OCI-LY7 (cell line): ENCODE results near the gene TRAF4. TPM values are rescaled to one million over a fixed set of nuclear protein-coding genes. Genes with fewer than 3 reads are reported as not detected.

Experiments
- BruUV-seq: library from RNA; stranded (reverse); fragments of 400-500 nt; replicated peaks from 2 replicates; lab custom pipeline; 2021; lab: Mats Ljungman, UMichigan
- CTCF ChIA-PET: fragments of 300-600 bp; sonication (Branson Sonifier 250); formaldehyde crosslinking; loops from one replicate; lab custom pipeline; 2022; ENCODE audit warnings: antibody characterized with exemption; ENCODE audit not compliant: unreplicated experiment; lab: Charles Lee
- POLR2A ChIA-PET: fragments of 300-600 bp; sonication (Branson Sonifier 250); formaldehyde crosslinking; loops from one replicate; lab custom pipeline; 2022; ENCODE audit warnings: antibody characterized with exemption; lab: Charles Lee
- DNase-seq: peaks from one replicate; pipeline ENCODE4 v3.0.0-alpha.2; 2015; ENCODE audit warnings: low spot score
- H2AFZ ChIP-seq: fragments of 200-600 bp; sonication (generic), shearing (Covaris generic); 2 replicates; pipeline ENCODE4 v1.6.1; 2014; ENCODE audit warnings: mild to moderate bottlenecking, antibody characterized with exemption, low read length, moderate library complexity
- H3K27ac ChIP-seq: fragments of 200-600 bp; sonication (generic); 2 replicates; pipeline ENCODE4 v1.5.1; 2014; ENCODE audit warnings: mixed run types, low read depth, mild to moderate bottlenecking, moderate library complexity, low read length, inconsistent platforms; ENCODE audit not compliant: poor library complexity, severe bottlenecking
- H3K36me3 ChIP-seq: fragments of 200-600 bp; sonication (generic); 2 replicates; pipeline ENCODE4 v1.6.1; 2014; ENCODE audit warnings: mild to moderate bottlenecking, antibody characterized with exemption, low read length, moderate library complexity, mixed read lengths; ENCODE audit not compliant: insufficient read depth
- H3K4me1 ChIP-seq: fragments of 200-600 bp; sonication (generic); 2 replicates; pipeline ENCODE4 v1.5.1; 2014; ENCODE audit warnings: mild to moderate bottlenecking, low read length; ENCODE audit not compliant: insufficient read depth, poor library complexity, severe bottlenecking
- H3K4me2 ChIP-seq: fragments of 200-600 bp; sonication (generic); 2 replicates; pipeline ENCODE4 v1.6.1; 2014; ENCODE audit warnings: mild to moderate bottlenecking, low read length
- H3K4me3 ChIP-seq: fragments of 200-600 bp; sonication (generic); 2 replicates; pipeline ENCODE4 v1.5.1; 2014; ENCODE audit warnings: mild to moderate bottlenecking, low read depth, low read length; ENCODE audit not compliant: poor library complexity, severe bottlenecking
- H3K79me2 ChIP-seq: fragments of 200-600 bp; sonication (generic); 2 replicates; pipeline ENCODE4 v1.6.1; 2016; ENCODE audit warnings: low read depth, mild to moderate bottlenecking, low read length, moderate library complexity, mixed read lengths; ENCODE audit not compliant: insufficient read depth
- H3K9me2 ChIP-seq: fragments of 200-600 bp; sonication (generic); 2 replicates; pipeline ENCODE4 v1.6.1; 2016; ENCODE audit warnings: mild to moderate bottlenecking, low read length, mixed read lengths; ENCODE audit not compliant: insufficient read depth
- H3K9me3 ChIP-seq: fragments of 200-600 bp; sonication (generic); 2 replicates; pipeline ENCODE4 v1.6.1; 2014; ENCODE audit warnings: mild to moderate bottlenecking, mixed run types, low read length, mixed read lengths
- H4K20me1 ChIP-seq: fragments of 200-600 bp; sonication (generic); 2 replicates; pipeline ENCODE4 v1.6.1; 2014; ENCODE audit warnings: mild to moderate bottlenecking, antibody characterized with exemption, low read length, moderate library complexity, mixed read lengths; ENCODE audit not compliant: insufficient read depth
- CTCF ChIP-seq: fragments of 200-600 bp; sonication (generic); conservative IDR thresholded peaks from 2 replicates; pipeline ENCODE4 v1.5.1; 2014; ENCODE audit warnings: mild to moderate bottlenecking, antibody characterized with exemption, low read length, moderate library complexity, mixed read lengths
- EZH2phosphoT487 ChIP-seq: fragments of 200-600 bp; sonication (generic); IDR thresholded peaks from 2 replicates; pipeline ENCODE4 v1.6.1; 2018; ENCODE audit warnings: low read depth, borderline replicate concordance, mild to moderate bottlenecking, mixed run types, antibody characterized with exemption, low read length, moderate library complexity, mixed read lengths
- intact Hi-C: fragments of 100-400 bp; cut with micrococcal nuclease; formaldehyde crosslinking; loops from one replicate; pipeline ENCODE4 v1.10.0; 2022; ENCODE audit not compliant: unreplicated experiment
- total RNA-seq, 2 experiments: library from RNA; depleted of rRNA in 1 of 2; stranded (reverse); fragments of >200 nt in 1 of 2; shearing (Covaris generic) in 1 of 2; gene quantifications; 2 replicates each; pipeline ENCODE4 v1.2.3, GENCODE V29; 2014 to 2022

Gene TRAF4
- total RNA-seq, 2 experiments from 2014 or later, result 105 to 123 TPM

GRCh38 chr17:28726226-28726626 lies 17.6 kb upstream of the TRAF4 start, which contains the start of gene TLCD1:
TLCD1 (minus strand) TSS chr17:28726233; CDS start chr17:28726097, 136 bp downstream.
- Histone ChIP-seq H4K20me1 (peaks cover 9% of the 10 kb centered on the region; the same call in 1 of the 2 replicates), H3K9me3 (no peaks in the 10 kb centered on the region), H3K27ac (peak within 1 kb of the TSS; percentile 94), H3K9me2 (no peaks in the 10 kb centered on the region), H3K79me2 (peaks cover 21% of the 10 kb centered on the region), H2AFZ (peak within 1 kb of the TSS; percentile 63; the same call in 1 of the 2 replicates), H3K4me1 (peaks cover 76% of the 10 kb centered on the region), H3K36me3 (peaks cover 47% of the 10 kb centered on the region), H3K4me2 (peak within 1 kb of the TSS; percentile 96), H3K4me3 (peak within 1 kb of the TSS; percentile 69)
- intact Hi-C loops, result loop anchor here (1.0 to 5.0 kb wide), 3 partner anchors 36 to 227 kb away; no protein-coding TSS in a partner anchor
- TF ChIP-seq CTCF (no peak), EZH2phosphoT487 (no peak)
- DNase-seq, result no peak
- CTCF ChIA-PET, result interaction anchor here (0.5 to 3.5 kb wide), 7 partner anchors 13 to 227 kb away, joined by 3 to 27 read pairs (median 4); no protein-coding TSS in a partner anchor
- BruUV-seq, result no TSS peak
- POLR2A ChIA-PET, result interaction anchor here (0.8 to 4.1 kb wide), 5 partner anchors 15 to 31 kb away, joined by 3 to 56 read pairs (median 6); no protein-coding TSS in a partner anchor

- TF ChIP-seq CTCF, result peak; percentile 99
- TF ChIP-seq EZH2phosphoT487, result no peak
- Histone ChIP-seq H3K36me3 (peaks cover 40% of the 10 kb centered on the region), H4K20me1 (peaks cover 4% of the 10 kb centered on the region; the same call in 1 of the 2 replicates), H3K9me3 (no peaks in the 10 kb centered on the region), H3K4me2 (peak overlapping the region; percentile 96), H3K79me2 (peaks cover 14% of the 10 kb centered on the region; the same call in 1 of the 2 replicates), H2AFZ (peak overlapping the region; percentile 63), H3K9me2 (no peaks in the 10 kb centered on the region), H3K27ac (peak overlapping the region; percentile 94), H3K4me3 (peak overlapping the region; percentile 69), H3K4me1 (peaks cover 73% of the 10 kb centered on the region)
- intact Hi-C loops, result loop anchor here (1.0 to 5.0 kb wide), 4 partner anchors 23 to 226 kb away; no protein-coding TSS in a partner anchor
- BruUV-seq, result no TSS peak
- POLR2A ChIA-PET, result interaction anchor here (0.6 to 4.1 kb wide), 9 partner anchors 14 to 82 kb away, joined by 3 to 56 read pairs (median 6); partner anchors contain the start of gene PROCA1
- CTCF ChIA-PET, result interaction anchor here (0.5 to 3.5 kb wide), 10 partner anchors 12 to 227 kb away, joined by 3 to 27 read pairs (median 4); no protein-coding TSS in a partner anchor
- DNase-seq, result peak; percentile 95
Observed at GRCh38 chr17:28726627-28727491, 17.0 kb upstream of the TRAF4 start.
